Hepatocyte (in vitro differentiated cells): ENCODE data around the gene SLC51A. TPM values are rescaled to one million over a fixed set of nuclear protein-coding genes. Genes with fewer than 3 reads are reported as not detected.

Experiments
- DNase-seq: peaks from one replicate; pipeline ENCODE4 v3.0.0-alpha.2; 2016; ENCODE audit warnings: low spot score
- H2AFZ ChIP-seq: fragments of 200-600 bp; sonication (generic); 2 replicates; pipeline ENCODE4 v1.6.0; 2016; ENCODE audit warnings: antibody characterized with exemption, mild to moderate bottlenecking
- H3K27ac ChIP-seq: fragments of 200-600 bp; sonication (generic); 2 replicates; pipeline ENCODE4 v1.5.1; 2016; ENCODE audit warnings: mild to moderate bottlenecking
- H3K27me3 ChIP-seq: fragments of 200-600 bp; sonication (generic); 2 replicates; pipeline ENCODE4 v1.6.1; 2016
- H3K36me3 ChIP-seq: fragments of 200-600 bp; sonication (generic); replicated peaks from 2 replicates; pipeline ENCODE4 v1.5.1; 2016; ENCODE audit warnings: low read depth; ENCODE audit not compliant: insufficient read depth
- H3K4me1 ChIP-seq: fragments of 200-600 bp; sonication (generic); 2 replicates; pipeline ENCODE4 v1.5.1; 2016; ENCODE audit warnings: mild to moderate bottlenecking, moderate library complexity; ENCODE audit not compliant: insufficient read depth
- H3K4me2 ChIP-seq: fragments of 200-600 bp; sonication (generic); 2 replicates; pipeline ENCODE4 v1.6.0; 2016
- H3K4me3 ChIP-seq: fragments of 200-600 bp; sonication (generic); 2 replicates; pipeline ENCODE4 v1.5.1; 2016; ENCODE audit warnings: mild to moderate bottlenecking
- H3K79me2 ChIP-seq: fragments of 200-600 bp; sonication (generic); 2 replicates; pipeline ENCODE4 v1.6.0; 2017; ENCODE audit warnings: mild to moderate bottlenecking
- H3K9me2 ChIP-seq: fragments of 200-600 bp; sonication (generic); replicated peaks from 2 replicates; pipeline ENCODE4 v1.6.0; 2017; ENCODE audit warnings: mild to moderate bottlenecking; ENCODE audit not compliant: insufficient read depth
- H3K9me3 ChIP-seq: fragments of 200-600 bp; sonication (generic); 2 replicates; pipeline ENCODE4 v1.5.1; 2016; ENCODE audit warnings: low read depth, mild to moderate bottlenecking
- H4K20me1 ChIP-seq: fragments of 200-600 bp; sonication (generic); 2 replicates; pipeline ENCODE4 v1.6.0; 2016; ENCODE audit warnings: mild to moderate bottlenecking; ENCODE audit not compliant: insufficient read depth, poor library complexity, severe bottlenecking
- EZH2 ChIP-seq: fragments of 200-600 bp; sonication (generic); IDR thresholded peaks from 2 replicates; pipeline ENCODE4 v1.6.1; 2016; ENCODE audit warnings: antibody characterized with exemption, mild to moderate bottlenecking, borderline replicate concordance
- EZH2phosphoT487 ChIP-seq: fragments of 200-600 bp; sonication (generic); IDR thresholded peaks from one replicate; pipeline ENCODE4 v1.6.1; 2018; ENCODE audit warnings: antibody characterized with exemption, mild to moderate bottlenecking, low read depth, moderate library complexity; ENCODE audit not compliant: unreplicated experiment, severe bottlenecking
- WGBS: methylation state at CpG from one replicate; pipeline ENCODE4 v1.1.6; 2016; ENCODE audit warnings: low lambda C conversion rate; ENCODE audit errors: missing lambda C conversion rate; 5-methylcytosine and 5-hydroxymethylcytosine counted together
- polyA plus RNA-seq: library from polyadenylated mRNA; unstranded; fragments of >200 nt; fragmentation: Nextera tagmentation; extraction: Ambion mirVana; gene quantifications from 2 replicates; pipeline ENCODE4 v1.2.1, GENCODE V29; 2016
- total RNA-seq: library from RNA; depleted of rRNA; stranded (reverse); fragments of >200 nt; gene quantifications from 2 replicates; pipeline ENCODE4 v1.2.3, GENCODE V29; 2014
- TF ChIP-seq, protein P1 (sequence below): fragments of 200-600 bp; sonication (generic); IDR thresholded peaks from 2 replicates; pipeline ENCODE4 v1.5.1; 2016; ENCODE audit warnings: antibody characterized with exemption, mild to moderate bottlenecking; ENCODE audit not compliant: poor library complexity

The SLC51A gene
- total and polyA plus RNA-seq, 2 experiments from 2014 or later = 3.9 to 15.8 TPM

GRCh38 chr3:196274585-196274984, 58.3 kb downstream of the SLC51A start:
- DNase-seq = no peak
- Histone ChIP-seq H3K79me2 (peaks cover 79% of the 10 kb centered on the region), H3K27ac (peak overlapping the region; percentile 37), H3K4me2 (no peak overlapping the region), H3K9me3 (no peaks in the 10 kb centered on the region), H3K27me3 (no peaks in the 10 kb centered on the region), H3K4me1 (no peaks in the 10 kb centered on the region), H4K20me1 (peaks cover 13% of the 10 kb centered on the region), H3K9me2 (no peaks in the 10 kb centered on the region), H2AFZ (no peak overlapping the region), H3K4me3 (no peak overlapping the region), H3K36me3 (no peaks in the 10 kb centered on the region)
- TF ChIP-seq EZH2 (no peak), EZH2phosphoT487 (no peak)
- TF ChIP-seq, protein P1, sequence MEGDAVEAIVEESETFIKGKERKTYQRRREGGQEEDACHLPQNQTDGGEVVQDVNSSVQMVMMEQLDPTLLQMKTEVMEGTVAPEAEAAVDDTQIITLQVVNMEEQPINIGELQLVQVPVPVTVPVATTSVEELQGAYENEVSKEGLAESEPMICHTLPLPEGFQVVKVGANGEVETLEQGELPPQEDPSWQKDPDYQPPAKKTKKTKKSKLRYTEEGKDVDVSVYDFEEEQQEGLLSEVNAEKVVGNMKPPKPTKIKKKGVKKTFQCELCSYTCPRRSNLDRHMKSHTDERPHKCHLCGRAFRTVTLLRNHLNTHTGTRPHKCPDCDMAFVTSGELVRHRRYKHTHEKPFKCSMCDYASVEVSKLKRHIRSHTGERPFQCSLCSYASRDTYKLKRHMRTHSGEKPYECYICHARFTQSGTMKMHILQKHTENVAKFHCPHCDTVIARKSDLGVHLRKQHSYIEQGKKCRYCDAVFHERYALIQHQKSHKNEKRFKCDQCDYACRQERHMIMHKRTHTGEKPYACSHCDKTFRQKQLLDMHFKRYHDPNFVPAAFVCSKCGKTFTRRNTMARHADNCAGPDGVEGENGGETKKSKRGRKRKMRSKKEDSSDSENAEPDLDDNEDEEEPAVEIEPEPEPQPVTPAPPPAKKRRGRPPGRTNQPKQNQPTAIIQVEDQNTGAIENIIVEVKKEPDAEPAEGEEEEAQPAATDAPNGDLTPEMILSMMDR = no peak
- WGBS = 94% methylated on average over 5 of the region's 5 CpGs

GRCh38 chr3:196275126-196275525, 58.8 kb downstream of the SLC51A start:
- Histone ChIP-seq H3K4me1 (no peaks in the 10 kb centered on the region), H3K4me2 (no peak overlapping the region), H3K79me2 (peaks cover 78% of the 10 kb centered on the region), H3K9me2 (no peaks in the 10 kb centered on the region), H3K36me3 (no peaks in the 10 kb centered on the region), H4K20me1 (peaks cover 13% of the 10 kb centered on the region), H3K27ac (peak overlapping the region; percentile 37), H2AFZ (no peak overlapping the region), H3K27me3 (no peaks in the 10 kb centered on the region), H3K9me3 (no peaks in the 10 kb centered on the region), H3K4me3 (no peak overlapping the region)
- WGBS = 88% methylated on average over 5 of the region's 5 CpGs
- DNase-seq = no peak
- TF ChIP-seq, protein P1 = no peak
- TF ChIP-seq EZH2phosphoT487 (no peak), EZH2 (no peak)

DNA sequence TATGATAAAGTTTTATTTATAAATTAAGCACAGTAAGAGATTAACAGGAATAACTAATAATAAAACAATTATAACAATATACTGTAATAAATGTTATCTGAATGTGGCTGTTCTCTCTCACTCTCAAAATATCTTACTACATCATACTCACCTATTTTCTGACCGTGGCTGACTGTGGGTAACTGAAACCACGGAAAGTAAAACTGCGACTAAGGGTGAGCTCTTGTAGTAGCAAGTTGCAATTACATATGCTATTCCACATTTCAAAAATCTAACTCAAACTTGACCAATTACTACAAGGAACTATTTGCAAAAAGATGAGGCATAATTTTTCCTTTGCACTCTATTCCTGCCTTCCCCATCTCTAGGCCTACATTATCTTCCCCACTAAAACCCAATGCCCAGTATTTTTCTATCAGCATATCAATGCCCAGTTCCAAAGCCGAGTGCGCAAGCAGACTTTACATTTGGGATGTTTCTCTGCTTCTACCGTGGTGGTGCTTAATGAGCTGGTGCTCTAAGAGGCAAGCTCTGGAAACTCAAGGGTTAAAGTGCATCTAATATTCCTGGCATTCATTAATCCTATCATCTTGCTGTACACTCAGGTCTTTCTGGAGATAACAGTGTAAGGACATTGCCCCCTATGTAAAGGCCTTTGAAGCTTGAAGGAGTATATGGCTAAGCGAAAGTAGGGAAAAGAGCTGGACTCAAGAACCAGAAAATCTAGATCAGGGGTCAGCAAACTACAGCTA, 64.5 kb downstream of the SLC51A start:
- DNase-seq = peak; percentile 19
- Histone ChIP-seq H3K9me2 (no peaks in the 10 kb centered on the region), H3K4me1 (no peaks in the 10 kb centered on the region), H4K20me1 (peaks cover 3% of the 10 kb centered on the region), H3K9me3 (no peaks in the 10 kb centered on the region), H3K27ac (peak overlapping the region; percentile 24), H3K79me2 (peaks cover 83% of the 10 kb centered on the region), H3K36me3 (no peaks in the 10 kb centered on the region), H3K27me3 (no peaks in the 10 kb centered on the region), H3K4me3 (no peak overlapping the region), H3K4me2 (peak overlapping the region; percentile 19), H2AFZ (no peak overlapping the region)
- TF ChIP-seq EZH2phosphoT487 (no peak), EZH2 (no peak)
- TF ChIP-seq, protein P1 = no peak
- WGBS = 84% methylated on average over 7 of the region's 7 CpGs
